Measurements from ENCODE around the gene PLAAT5. TPM values are rescaled to one million over a fixed set of nuclear protein-coding genes. Genes with fewer than 3 reads are reported as not detected.
A peak's percentile ranks its signal among the peaks of the same experiment; 100 is the strongest.

The PLAAT5 gene
- total and polyA plus RNA-seq, 2 donors (not counting 1 experiment from before 2014, with no cell fraction given), result 0.07 to 0.50 TPM

GRCh38 chr11:63527667-63528066 is 36.7 kb upstream of the PLAAT5 start:
- H2AFZ ChIP-seq (ENCODE audit: low read length), result no peak overlapping the region
- no peaks in the 10 kb centered on the region for H3K9me3 ChIP-seq (ENCODE audit: control insufficient read depth, insufficient read depth, low read depth, low read length)

GRCh38 chr11:63523151-63523550 is 32.2 kb upstream of the PLAAT5 start:
- no peaks in the 10 kb centered on the region for H3K9me3 ChIP-seq (ENCODE audit: control insufficient read depth, insufficient read depth, low read depth, low read length)
- H3K79me2 ChIP-seq (ENCODE audit: control insufficient read depth, insufficient read depth, low read length), result no peaks in the 10 kb centered on the region
- no peak for DNase-seq (ENCODE audit: low read depth in 2 of 2)
- H3K36me3 ChIP-seq (ENCODE audit: control insufficient read depth, insufficient read depth, low read length), result no peaks in the 10 kb centered on the region
- no peak overlapping the region for H3K4me3 ChIP-seq (replicated peaks in 1 of 4; ENCODE audit: control extremely low read depth in 1 of 4, insufficient read depth in 1 of 4, low read depth in 3 of 4, low read length in 4 of 4)
- H3K4me1 ChIP-seq (ENCODE audit: control insufficient read depth, extremely low read depth, insufficient read depth, low read length), result peaks cover 2% of the 10 kb centered on the region
- H3K27ac ChIP-seq (ENCODE audit: insufficient read depth, low read length), result no peak overlapping the region
- H3K9ac ChIP-seq (ENCODE audit: insufficient read depth, low read length), result no peak overlapping the region
- no peak for TF ChIP-seq CTCF (conservative IDR thresholded peaks at IDR 0.05 in 1 of 2, IDR thresholded peaks at IDR 0.05 in 1 of 2; ENCODE audit: low read depth in 1 of 2, low read length in 2 of 2)
- no peak for TF ChIP-seq EZH2 (IDR thresholded peaks at IDR 0.05; ENCODE audit: low read length, missing control alignments)
- H2AFZ ChIP-seq (ENCODE audit: low read length), result no peak overlapping the region
- no peak overlapping the region for H3K4me2 ChIP-seq (ENCODE audit: extremely low read depth, insufficient read depth, low read length)
- no peaks in the 10 kb centered on the region for H4K20me1 ChIP-seq (ENCODE audit: control insufficient read depth, extremely low read depth, insufficient read depth, low read length)
- no peaks in the 10 kb centered on the region for H3K27me3 ChIP-seq (ENCODE audit: control insufficient read depth, insufficient read depth, low read length)

More at GRCh38 chr11:63527667-63528066, 36.7 kb upstream of the PLAAT5 start:
- H3K4me1 ChIP-seq (ENCODE audit: control insufficient read depth, extremely low read depth, insufficient read depth, low read length), result peaks cover 7% of the 10 kb centered on the region
- H3K9ac ChIP-seq (ENCODE audit: insufficient read depth, low read length), result no peak overlapping the region
- no peak for TF ChIP-seq CTCF (conservative IDR thresholded peaks at IDR 0.05 in 1 of 2, IDR thresholded peaks at IDR 0.05 in 1 of 2; ENCODE audit: low read depth in 1 of 2, low read length in 2 of 2)
- TF ChIP-seq EZH2 (IDR thresholded peaks at IDR 0.05; ENCODE audit: low read length, missing control alignments), result no peak
- no peaks in the 10 kb centered on the region for H3K36me3 ChIP-seq (ENCODE audit: control insufficient read depth, insufficient read depth, low read length)
- no peak overlapping the region for H3K4me3 ChIP-seq (replicated peaks in 1 of 4; ENCODE audit: control extremely low read depth in 1 of 4, insufficient read depth in 1 of 4, low read depth in 3 of 4, low read length in 4 of 4)
- no peaks in the 10 kb centered on the region for H3K27me3 ChIP-seq (ENCODE audit: control insufficient read depth, insufficient read depth, low read length)
- no peak for DNase-seq (ENCODE audit: low read depth in 2 of 2)
- H3K27ac ChIP-seq (ENCODE audit: insufficient read depth, low read length), result no peak overlapping the region
- no peak overlapping the region for H3K4me2 ChIP-seq (ENCODE audit: extremely low read depth, insufficient read depth, low read length)
- H4K20me1 ChIP-seq (ENCODE audit: control insufficient read depth, extremely low read depth, insufficient read depth, low read length), result no peaks in the 10 kb centered on the region
- H3K79me2 ChIP-seq (ENCODE audit: control insufficient read depth, insufficient read depth, low read length), result no peaks in the 10 kb centered on the region

GRCh38 chr11:63521896-63522295 is 30.9 kb upstream of the PLAAT5 start:
- peaks cover 2% of the 10 kb centered on the region for H3K4me1 ChIP-seq (ENCODE audit: control insufficient read depth, extremely low read depth, insufficient read depth, low read length)
- H3K27me3 ChIP-seq (ENCODE audit: control insufficient read depth, insufficient read depth, low read length), result no peaks in the 10 kb centered on the region
- no peaks in the 10 kb centered on the region for H4K20me1 ChIP-seq (ENCODE audit: control insufficient read depth, extremely low read depth, insufficient read depth, low read length)
- no peaks in the 10 kb centered on the region for H3K36me3 ChIP-seq (ENCODE audit: control insufficient read depth, insufficient read depth, low read length)
- H3K4me2 ChIP-seq (ENCODE audit: extremely low read depth, insufficient read depth, low read length), result no peak overlapping the region
- DNase-seq (ENCODE audit: low read depth in 2 of 2), result peak in 1 of 2 donors; percentile 51
- no peak overlapping the region for H3K27ac ChIP-seq (ENCODE audit: insufficient read depth, low read length)
- H2AFZ ChIP-seq (ENCODE audit: low read length), result no peak overlapping the region
- H3K4me3 ChIP-seq (replicated peaks in 1 of 4; ENCODE audit: control extremely low read depth in 1 of 4, insufficient read depth in 1 of 4, low read depth in 3 of 4, low read length in 4 of 4), result no peak overlapping the region
- no peaks in the 10 kb centered on the region for H3K9me3 ChIP-seq (ENCODE audit: control insufficient read depth, insufficient read depth, low read depth, low read length)
- H3K79me2 ChIP-seq (ENCODE audit: control insufficient read depth, insufficient read depth, low read length), result no peaks in the 10 kb centered on the region
- no peak for TF ChIP-seq EZH2 (IDR thresholded peaks at IDR 0.05; ENCODE audit: low read length, missing control alignments)
- no peak for TF ChIP-seq CTCF (conservative IDR thresholded peaks at IDR 0.05 in 1 of 2, IDR thresholded peaks at IDR 0.05 in 1 of 2; ENCODE audit: low read depth in 1 of 2, low read length in 2 of 2)
- no peak overlapping the region for H3K9ac ChIP-seq (ENCODE audit: insufficient read depth, low read length)
